ELR (cell line): Measurements from ENCODE around the gene PIGN.
"Not testable (repeated sequence)": the region's sequence is repeated elsewhere in the genome, so short reads cannot be mapped to it uniquely, and the experiment has no call there.

Experiments
- DNase-seq: peaks from one replicate; pipeline ENCODE4 v3.0.0-alpha.2; 2015; ENCODE audit warnings: low read depth

The PIGN gene

DNA sequence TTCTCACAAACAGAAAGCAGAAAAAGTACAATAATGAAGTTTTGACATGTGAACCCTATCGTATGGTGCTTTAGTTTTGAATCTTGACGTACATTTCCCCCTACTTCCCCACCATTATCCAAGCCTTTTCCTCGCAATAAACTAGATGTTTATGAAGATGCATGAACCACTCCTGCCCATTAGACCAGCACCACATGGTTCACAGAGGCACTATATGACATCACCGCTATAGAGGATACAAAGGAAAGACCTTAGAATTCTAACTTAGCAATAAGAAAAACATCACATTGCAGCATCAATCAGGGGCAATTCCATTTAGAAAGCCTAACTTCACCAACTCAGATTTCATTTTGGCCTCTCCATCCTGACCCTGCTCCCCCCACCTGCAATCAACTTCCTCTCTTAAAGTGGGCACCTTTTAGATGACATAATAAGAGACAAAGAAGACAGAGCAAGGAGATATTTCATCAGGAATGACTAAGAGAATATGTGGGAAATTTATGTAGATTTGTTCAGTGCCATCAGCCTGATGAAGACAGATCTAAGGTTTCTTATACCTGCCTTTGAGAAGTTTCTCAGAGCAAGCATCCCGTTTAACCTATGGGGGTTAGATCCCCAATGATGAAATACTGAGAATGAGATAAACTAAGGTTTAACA is 124.9 kb downstream of the PIGN start:
- no peak for DNase-seq

GRCh38 chr18:62060820-62061219 is 126.0 kb downstream of the PIGN start:
- no peak for DNase-seq

- DNase-seq, result no peak
Observed at GRCh38 chr18:62054929-62055498, 131.8 kb downstream of the PIGN start.

GRCh38 chr18:62048279-62048678 is 138.6 kb downstream of the PIGN start:
- no peak for DNase-seq

GRCh38 chr18:62045316-62045715 is 141.5 kb downstream of the PIGN start:
- no peak for DNase-seq

DNA sequence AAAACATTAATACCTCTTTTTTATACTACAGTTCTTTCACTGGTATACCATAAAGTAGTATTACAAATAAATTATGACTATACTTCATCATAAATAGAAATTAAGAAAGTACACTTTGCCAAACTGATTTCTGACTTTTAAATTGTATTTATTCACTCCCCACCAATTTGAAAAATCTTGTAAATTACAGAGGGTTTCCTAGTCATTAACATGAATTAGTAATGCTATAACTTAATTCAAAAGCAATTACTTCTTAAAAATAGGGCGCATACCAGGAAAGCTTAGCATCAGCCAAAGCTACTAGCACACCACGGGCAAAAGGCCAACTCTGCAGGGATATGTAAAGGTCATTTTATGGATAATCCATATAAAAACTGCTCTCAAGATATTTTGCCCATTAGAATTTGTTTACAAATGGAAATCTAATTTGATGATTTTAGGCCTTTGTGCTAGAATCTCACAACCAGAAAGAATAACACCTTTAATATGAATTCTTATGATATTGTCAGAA is 142.3 kb downstream of the PIGN start:
- DNase-seq, result no peak

DNA sequence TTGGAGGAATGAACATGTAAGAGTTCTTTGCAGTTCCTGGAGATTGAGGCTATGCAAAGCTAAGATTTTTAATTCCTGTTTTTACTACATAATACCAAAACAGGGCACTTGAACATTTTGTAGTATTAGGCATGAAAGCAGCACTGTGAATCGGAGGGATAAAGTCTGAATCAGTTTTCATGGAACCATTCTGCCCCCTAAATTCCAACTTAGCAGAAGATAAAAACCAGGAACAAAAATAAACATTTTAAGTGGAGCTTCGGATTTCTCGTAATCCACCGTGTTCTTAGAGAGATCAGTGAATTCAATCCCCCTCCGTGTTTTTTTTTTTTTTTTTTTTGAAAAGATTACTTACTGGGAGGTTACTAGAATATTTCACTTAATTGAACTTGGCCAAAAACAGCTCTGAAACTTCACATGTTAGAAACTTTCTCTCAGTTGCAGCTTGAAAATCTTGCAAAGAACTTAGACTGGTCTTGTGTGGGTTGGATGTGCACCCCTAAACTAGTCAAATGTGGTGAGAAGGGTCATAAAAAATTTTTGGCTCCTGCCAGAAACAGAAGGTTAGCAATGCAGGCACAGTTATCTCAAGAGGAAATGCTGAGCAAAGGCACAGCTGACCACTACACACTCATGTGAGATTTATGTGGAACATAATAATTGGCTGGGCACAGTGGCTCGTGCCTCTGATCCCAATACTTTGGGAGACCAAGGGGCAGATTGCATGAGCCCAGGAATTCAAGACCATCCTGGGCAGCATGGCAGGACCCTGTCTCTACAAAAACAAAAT is 148.7 kb downstream of the PIGN start:
- no peak for DNase-seq

DNA sequence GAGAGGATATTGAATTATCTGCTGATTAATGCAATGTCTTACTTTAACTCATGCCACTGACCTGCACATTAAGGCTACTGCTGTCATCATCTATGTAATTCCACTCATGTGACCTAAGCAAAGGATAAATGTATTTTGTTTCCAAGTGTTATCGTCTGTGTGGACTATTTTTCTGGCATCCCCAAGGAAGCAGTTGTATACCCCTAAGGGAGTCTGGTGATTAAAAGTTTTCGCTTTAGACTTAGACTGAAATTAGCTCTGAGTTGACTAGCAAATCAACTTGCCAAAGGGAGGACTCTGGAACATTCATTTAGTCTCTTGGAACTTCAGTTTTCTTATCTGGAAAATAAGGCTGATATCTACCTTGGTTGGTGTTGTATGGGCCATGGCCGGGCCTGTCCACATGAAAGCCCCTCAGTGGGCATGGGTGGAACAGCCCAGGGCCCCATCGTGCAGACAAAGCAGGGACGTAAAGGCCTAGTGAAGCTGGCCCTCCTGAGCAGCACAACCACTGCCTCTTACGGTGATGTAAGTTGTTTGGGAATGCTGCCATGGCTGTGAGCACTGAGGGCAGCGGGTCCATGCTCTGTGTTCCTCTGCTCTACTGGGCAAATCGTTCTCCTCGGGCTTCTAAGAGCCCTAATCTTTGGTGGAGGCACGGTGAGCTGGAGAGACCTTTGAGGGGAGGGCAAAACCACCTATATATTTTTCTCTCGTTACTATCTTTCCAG is 149.7 kb downstream of the PIGN start:
- DNase-seq, result no peak

DNA sequence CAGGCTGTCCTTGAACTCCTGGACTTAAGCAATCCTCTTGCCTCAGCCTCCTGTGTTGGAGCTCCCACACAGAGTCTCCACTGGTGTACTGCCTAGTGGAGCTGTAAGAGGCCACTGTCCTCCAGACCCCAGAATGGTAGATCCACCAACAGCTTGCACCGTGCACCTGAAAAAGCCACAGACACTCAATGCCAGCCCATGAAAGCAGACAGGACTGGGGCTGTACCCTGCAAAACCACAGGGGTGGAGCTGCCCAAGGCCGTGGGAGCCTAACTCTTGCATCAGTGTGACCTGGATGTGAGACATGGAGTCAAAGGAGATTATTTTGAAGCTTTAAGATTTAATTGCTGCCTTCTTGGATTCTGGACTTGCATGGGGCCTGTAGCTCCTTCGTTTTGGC is 152.6 kb downstream of the PIGN start:
- not testable (repeated sequence) for DNase-seq

GRCh38 chr18:62033756-62034155 is 153.1 kb downstream of the PIGN start:
- DNase-seq, result no peak

GRCh38 chr18:62033207-62033606 is 153.6 kb downstream of the PIGN start:
- no peak for DNase-seq

- peak; percentile 41 for DNase-seq
Observed at GRCh38 chr18:62030091-62030985, 156.5 kb downstream of the PIGN start.

- no peak for DNase-seq
Observed at GRCh38 chr18:62028715-62029114, 158.1 kb downstream of the PIGN start.

DNA sequence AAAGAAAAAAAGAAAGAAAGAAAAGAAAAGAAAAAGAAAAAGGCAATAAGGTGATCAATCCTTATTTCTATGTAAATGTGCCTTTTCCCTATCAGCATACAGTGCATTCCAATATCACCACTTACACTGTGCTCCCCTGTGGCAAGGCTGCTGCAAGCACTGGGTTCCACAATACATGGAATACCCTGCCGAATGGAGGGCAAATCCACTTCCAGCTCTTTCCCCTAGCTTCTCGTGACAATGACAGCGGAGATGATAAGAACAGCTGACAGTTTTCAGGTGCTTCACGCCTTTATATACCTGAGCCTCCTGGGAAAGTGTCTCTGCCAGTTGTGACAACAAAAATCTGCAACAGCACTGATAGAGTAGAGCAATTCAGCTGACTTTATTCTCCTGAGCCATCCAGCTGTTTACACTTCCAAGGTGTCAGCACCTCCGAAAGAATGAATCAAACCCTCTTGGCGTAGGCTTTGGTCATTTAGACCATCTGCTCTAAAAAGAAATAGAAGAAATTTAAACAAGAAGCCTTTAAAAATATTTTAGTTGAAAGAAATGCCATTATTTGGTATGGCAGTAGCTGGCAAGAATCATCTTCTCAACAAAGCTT is 158.8 kb downstream of the PIGN start:
- DNase-seq, result no peak

DNA sequence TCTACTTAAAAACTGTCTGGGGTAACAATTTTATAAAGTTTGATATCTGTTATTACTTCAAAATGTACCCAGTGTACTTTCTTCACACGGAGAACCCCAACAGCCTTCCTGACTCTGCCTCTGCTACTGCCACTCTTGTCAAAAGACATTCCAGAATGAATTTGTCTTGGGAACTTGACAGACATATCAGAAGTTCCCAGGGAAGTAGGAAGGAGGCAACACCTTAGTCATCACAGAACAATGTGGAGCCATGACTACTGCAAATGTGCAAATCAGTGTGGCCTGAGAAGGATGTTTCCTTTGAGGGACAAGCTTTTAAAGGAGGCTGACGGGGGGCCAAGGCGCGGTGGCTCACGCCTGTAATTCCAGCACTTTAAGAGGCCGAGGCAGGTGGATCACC is 160.3 kb downstream of the PIGN start:
- peak; percentile 81 for DNase-seq

- DNase-seq, result no peak
Observed at GRCh38 chr18:62024983-62025382, 161.9 kb downstream of the PIGN start.

- no peak for DNase-seq
Observed at GRCh38 chr18:62023536-62023935, 163.3 kb downstream of the PIGN start.

DNA sequence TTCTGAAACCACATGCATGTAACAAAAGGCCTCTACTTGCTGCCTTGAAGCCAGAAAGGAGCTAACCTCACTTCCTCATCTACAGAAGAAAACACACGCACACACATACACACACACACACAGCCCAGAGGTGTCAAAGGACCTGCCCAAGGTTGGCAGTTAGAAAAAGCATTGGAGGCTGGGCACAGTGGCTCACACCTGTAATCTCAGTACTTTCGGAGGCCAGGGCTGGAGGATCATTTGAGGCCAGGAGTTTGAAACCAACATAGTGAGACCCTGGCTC is 168.2 kb downstream of the PIGN start:
- no peak for DNase-seq

GRCh38 chr18:62018034-62018758 is 168.7 kb downstream of the PIGN start:
- DNase-seq, result no peak

- no peak for DNase-seq
Observed at GRCh38 chr18:62017618-62018017, 169.2 kb downstream of the PIGN start.

GRCh38 chr18:62011416-62011815 is 175.4 kb downstream of the PIGN start:
- no peak for DNase-seq
